GM19193 (cell line): Measurements from ENCODE around the gene TXNL4A.

ENCODE experiments used
- POLR2A ChIP-seq: IDR thresholded peaks from 4 replicates; pipeline ENCODE4 v1.6.1; 2011; ENCODE audit not compliant: insufficient read depth, insufficient read length; ENCODE audit errors: extremely low read depth

Gene TXNL4A

GRCh38 chr18:79923896-79924585 lies 64.3 kb downstream of the TXNL4A start:
- no peak for TF ChIP-seq POLR2A

- no peak for TF ChIP-seq POLR2A
Measured at GRCh38 chr18:79922971-79923411, 65.4 kb downstream of the TXNL4A start.

- no peak for TF ChIP-seq POLR2A
Measured at GRCh38 chr18:79921984-79922965, 66.1 kb downstream of the TXNL4A start.
